ENCODE measurements around the gene SPINT2. TPM values are rescaled to one million over a fixed set of nuclear protein-coding genes. Genes with fewer than 3 reads are reported as not detected.
"Not testable (repeated sequence)": the region's sequence is repeated elsewhere in the genome, so short reads cannot be mapped to it uniquely, and the experiment has no call there.

The SPINT2 gene
- total RNA-seq = 8.7 TPM
- long read RNA-seq, transcript SPINT2-201 (7 exons, 1,802 nt) = major isoform, 19 of 21 reads
- long read RNA-seq, partial matches to known transcripts = 0 of 21 reads
- long read RNA-seq, other reads (novel, unspliced or antisense) = 2 of 21 reads

- ATAC-seq (ENCODE audit: poor library complexity) = peak; percentile 28
- intact Hi-C loops (cut with DNase I) = loop anchor here (5.0 kb wide), 1 partner anchor 53 kb away; the partner anchor contains the start of genes KCNK6 and YIF1B
- peak; percentile 55 for DNase-seq
Measured at GRCh38 chr19:38264486-38265212, at the start of gene SPINT2. Gene SPINT2 (plus strand): TSS chr19:38264573. CDS start chr19:38264893, 320 bp downstream.

DNA sequence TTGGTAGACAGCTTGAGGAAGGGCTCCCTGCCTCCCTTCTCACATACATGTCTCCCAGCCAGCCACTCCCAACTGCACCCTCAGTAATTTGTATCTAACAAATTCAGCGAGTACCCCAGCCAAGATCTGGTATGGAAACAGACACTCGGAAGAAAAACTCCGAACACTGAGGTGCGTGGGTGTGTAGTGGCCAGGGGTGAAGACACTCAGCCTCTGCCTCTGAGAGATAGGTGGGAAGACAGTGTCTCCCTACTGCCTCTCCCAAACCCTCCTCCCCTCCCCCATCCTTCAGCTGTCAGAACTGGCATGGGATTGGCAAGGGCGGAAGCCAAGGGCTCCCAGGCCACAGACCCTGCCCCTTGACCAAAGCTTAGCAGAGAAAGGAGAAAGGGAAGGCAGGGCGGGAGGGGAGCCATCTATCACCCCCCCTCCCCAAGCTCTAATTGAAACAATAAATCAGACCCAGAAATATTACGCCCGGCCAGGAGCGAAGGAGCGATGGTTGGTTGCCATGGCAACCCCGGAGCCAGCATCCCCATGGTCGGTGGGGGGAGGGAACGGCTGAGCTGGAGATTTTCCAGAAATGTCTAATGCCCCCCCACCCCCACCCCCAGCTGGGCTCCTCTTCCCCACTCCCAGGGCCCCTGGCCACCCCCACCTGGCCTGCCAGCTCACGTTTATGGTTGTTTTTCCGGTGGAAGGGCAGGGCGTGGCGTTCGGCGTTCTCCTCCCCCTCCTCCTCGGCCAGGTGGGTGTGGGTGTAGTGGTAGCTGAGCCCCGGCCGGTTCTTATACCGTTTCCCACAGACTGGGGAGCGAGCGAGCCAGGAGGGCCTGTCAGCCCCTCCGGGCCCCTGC, 47.4 kb upstream of the SPINT2 start:
- DNase-seq (no peak), ATAC-seq (ENCODE audit: poor library complexity) (no peak)
- intact Hi-C loops (cut with DNase I) = no loop called here

GRCh38 chr19:38218204-38218603, 46.2 kb upstream of the SPINT2 start:
- intact Hi-C loops (cut with DNase I) = no loop called here
- ATAC-seq (ENCODE audit: poor library complexity) (no peak), DNase-seq (no peak)

GRCh38 chr19:38219221-38219620, 45.2 kb upstream of the SPINT2 start:
- intact Hi-C loops (cut with DNase I) = no loop called here
- DNase-seq (no peak), ATAC-seq (ENCODE audit: poor library complexity) (no peak)

- intact Hi-C loops (cut with DNase I) = no loop called here
- ATAC-seq (ENCODE audit: poor library complexity) = no peak
- no peak for DNase-seq
Measured at GRCh38 chr19:38221421-38221820, 43.0 kb upstream of the SPINT2 start.

GRCh38 chr19:38221919-38222830, 42.2 kb upstream of the SPINT2 start:
- intact Hi-C loops (cut with DNase I) = no loop called here
- ATAC-seq (ENCODE audit: poor library complexity) (no peak), DNase-seq (no peak)

DNA sequence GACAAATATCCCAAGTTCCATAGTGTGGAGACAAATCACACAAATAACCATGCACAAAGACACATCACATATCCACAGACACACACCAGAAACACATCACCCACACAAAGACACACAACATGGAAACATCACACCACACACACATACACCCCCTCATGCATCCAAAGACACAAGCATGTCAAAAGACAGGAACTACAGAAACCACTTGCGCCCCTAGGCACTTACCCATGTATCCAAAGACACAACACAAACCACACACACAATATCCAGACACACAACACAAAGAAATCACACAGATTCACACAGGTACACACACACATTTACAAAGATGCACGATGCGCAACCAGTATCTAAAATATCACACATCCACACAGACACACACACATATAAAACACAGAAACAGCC, 41.3 kb upstream of the SPINT2 start:
- ATAC-seq (ENCODE audit: poor library complexity) = no peak
- intact Hi-C loops (cut with DNase I) = no loop called here

DNA sequence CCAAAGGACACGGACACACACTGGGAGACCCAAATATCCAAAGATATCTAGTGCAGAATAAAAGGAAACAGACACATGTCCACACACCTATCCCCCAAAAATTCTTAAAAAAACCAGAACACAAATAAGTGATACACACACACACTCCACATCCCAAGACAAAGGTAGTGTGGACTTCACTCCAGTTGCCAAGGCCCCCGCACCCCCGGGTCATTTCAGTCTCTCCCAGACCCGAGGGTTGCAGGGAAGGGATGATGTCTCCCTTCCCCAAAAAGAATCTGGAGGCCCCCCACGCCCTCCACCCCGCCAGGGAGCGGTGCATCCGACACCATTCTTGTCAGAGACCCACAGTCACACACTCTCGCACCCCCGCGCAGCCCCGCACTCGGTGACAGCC, 40.8 kb upstream of the SPINT2 start:
- DNase-seq = no peak
- intact Hi-C loops (cut with DNase I) = no loop called here
- no peak for ATAC-seq (ENCODE audit: poor library complexity)

More for the DNA sequence above, 41.3 kb upstream of the SPINT2 start:
- no peak for DNase-seq

GRCh38 chr19:38224014-38224862, 40.1 kb upstream of the SPINT2 start, which contains the start of gene DPF1:
Gene DPF1 (minus strand): TSS chr19:38224222. CDS start chr19:38224142, 80 bp downstream.
- ATAC-seq (ENCODE audit: poor library complexity) (peak; percentile 75), DNase-seq (no peak)
- intact Hi-C loops (cut with DNase I) = no loop called here

GRCh38 chr19:38224863-38225218, 39.5 kb upstream of the SPINT2 start:
- ATAC-seq (ENCODE audit: poor library complexity); DNase-seq: not testable (repeated sequence)
- intact Hi-C loops (cut with DNase I) = loop anchor here (5.0 kb wide), 1 partner anchor 83 kb away; no protein-coding TSS in a partner anchor

GRCh38 chr19:38227287-38228004, 36.9 kb upstream of the SPINT2 start:
- DNase-seq (no peak), ATAC-seq (ENCODE audit: poor library complexity) (no peak)
- intact Hi-C loops (cut with DNase I) = loop anchor here (5.0 kb wide), 1 partner anchor 85 kb away; no protein-coding TSS in a partner anchor

GRCh38 chr19:38228005-38228377, 36.4 kb upstream of the SPINT2 start:
- DNase-seq (no peak), ATAC-seq (ENCODE audit: poor library complexity) (no peak)
- intact Hi-C loops (cut with DNase I) = loop anchor here (5.0 kb wide), 1 partner anchor 86 kb away; no protein-coding TSS in a partner anchor

GRCh38 chr19:38228491-38229439, 35.6 kb upstream of the SPINT2 start:
- no peak for DNase-seq
- ATAC-seq (ENCODE audit: poor library complexity) = no peak
- intact Hi-C loops (cut with DNase I) = loop anchor here (5.0 kb wide), 1 partner anchor 86 kb away; no protein-coding TSS in a partner anchor

DNA sequence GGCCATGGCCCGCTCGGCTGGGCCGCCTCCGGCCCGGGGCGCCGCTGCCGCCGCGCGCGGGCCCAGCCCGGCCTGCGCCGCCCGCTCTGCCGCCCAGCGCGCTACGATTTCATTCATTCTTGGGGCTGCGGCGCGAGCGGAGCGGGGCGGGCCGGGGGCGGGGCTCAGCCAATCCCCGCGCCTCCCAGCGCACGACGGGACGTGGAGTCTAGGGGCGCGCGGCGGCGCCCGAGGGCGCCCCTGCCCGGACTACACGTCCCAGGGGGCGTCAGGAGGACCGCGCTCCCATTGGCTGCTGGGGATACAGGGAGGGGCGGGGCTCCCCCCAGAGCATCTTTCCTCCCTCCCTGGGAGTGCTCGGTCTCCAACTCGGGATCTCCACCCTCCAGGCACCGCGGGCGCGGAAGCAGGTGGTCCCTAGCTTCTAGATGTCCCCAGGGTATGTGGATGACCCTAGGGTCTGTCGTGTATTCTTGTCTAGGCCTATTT, 34.7 kb upstream of the SPINT2 start:
- ATAC-seq (ENCODE audit: poor library complexity) = peak; percentile 76
- DNase-seq = peak; percentile 71
- intact Hi-C loops (cut with DNase I) = loop anchor here (5.0 kb wide), 2 partner anchors 87 to 332 kb away; no protein-coding TSS in a partner anchor

DNA sequence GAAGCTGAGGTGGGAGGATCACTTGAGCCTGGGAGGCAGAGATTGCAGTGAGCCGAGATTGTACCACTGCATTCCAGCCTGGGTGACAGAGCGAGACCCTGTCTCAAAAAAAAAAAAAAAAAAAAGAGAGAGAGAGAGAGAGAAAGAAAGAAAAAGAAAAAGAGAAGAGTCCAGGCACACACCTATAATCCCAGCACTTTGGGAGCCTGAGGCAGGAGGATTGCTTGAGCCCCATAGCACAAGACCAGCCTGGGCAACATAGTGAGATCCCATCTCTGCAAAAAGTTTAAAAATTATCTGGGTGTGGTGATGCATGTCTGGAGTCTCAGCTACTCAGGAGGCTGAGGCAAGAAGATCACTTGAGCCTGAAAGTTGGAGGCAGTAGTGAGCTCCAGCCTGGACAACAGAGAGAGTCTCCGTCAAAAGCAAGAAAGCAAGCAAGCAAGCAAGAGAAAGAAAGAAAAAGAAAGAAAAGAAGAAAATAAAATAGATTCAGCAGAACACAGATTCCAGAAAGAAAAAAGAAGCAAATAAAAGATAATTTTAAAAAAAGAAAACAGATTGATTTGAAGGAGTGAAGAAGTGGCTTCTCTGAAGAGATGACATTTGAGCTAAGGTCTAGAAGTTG, 33.8 kb upstream of the SPINT2 start:
- DNase-seq; ATAC-seq (ENCODE audit: poor library complexity): not testable (repeated sequence)
- intact Hi-C loops (cut with DNase I) = loop anchor here (5.0 kb wide), 1 partner anchor 333 kb away; no protein-coding TSS in a partner anchor

Measured in Right ventricle myocardium superior (tissue), 1 donor.